B cell (primary cell): ENCODE measurements around the gene ITLN1. TPM values are rescaled to one million over a fixed set of nuclear protein-coding genes. Genes with fewer than 3 reads are reported as not detected.

ENCODE experiments used
- ATAC-seq: fragments of 200-7000 bp; cut with Tn5 transposase; one replicate; pipeline ENCODE4 v1.10.0; 2021; ENCODE audit warnings: low read depth, mild to moderate bottlenecking, moderate number of reproducible peaks, moderate library complexity
- CTCF ChIA-PET: fragments of 350-600 bp; sonication (Branson Sonifier 250); formaldehyde crosslinking; loops from one replicate; lab custom pipeline; 2021; ENCODE audit warnings: antibody characterized with exemption, inconsistent platforms; lab: Charles Lee
- POLR2A ChIA-PET: fragments of 350-600 bp; sonication (Branson Sonifier 250); formaldehyde crosslinking; loops from one replicate; lab custom pipeline; 2021; ENCODE audit warnings: antibody characterized with exemption; lab: Charles Lee
- DNase-seq: peaks from one replicate; pipeline ENCODE4 v3.0.0; 2013
- H2AFZ ChIP-seq: 2 replicates; pipeline ENCODE4 v1.6.1; 2012; ENCODE audit warnings: mild to moderate bottlenecking, low read depth, low read length; ENCODE audit not compliant: insufficient read depth, poor library complexity, severe bottlenecking
- H3K27ac ChIP-seq, 2 donors: 1 replicate in 1 of 2; 2 replicates in 1 of 2; pipeline ENCODE4 v1.5.1; 2012 to 2013; ENCODE audit warnings: low read length in 2 of 2, mild to moderate bottlenecking in 2 of 2, moderate library complexity in 1 of 2
- H3K27me3 ChIP-seq, 4 experiments: fragments of 200-600 bp in 1 of 4; sonication (generic) in 1 of 4; replicated peaks in 1 of 4; 1 replicate in 2 of 4; 2 replicates in 2 of 4; pipeline versions ENCODE4 v1.6.1 to v1.7.0; 2013 to 2016; ENCODE audit warnings: low read length in 3 of 4, mild to moderate bottlenecking in 2 of 4, mixed read lengths in 1 of 4, moderate library complexity in 1 of 4; ENCODE audit not compliant: insufficient read depth in 4 of 4, control insufficient read depth in 3 of 4; ENCODE audit errors: control extremely low read depth in 1 of 4
- H3K36me3 ChIP-seq, 2 experiments: replicated peaks in 1 of 2; 1 replicate in 1 of 2; 2 replicates in 1 of 2; pipeline versions ENCODE4 v1.6.1 to v1.7.1; 2013; ENCODE audit warnings: low read length in 1 of 2; ENCODE audit not compliant: insufficient read depth in 2 of 2, control insufficient read depth in 1 of 2; ENCODE audit errors: control extremely low read depth in 1 of 2, extremely low read depth in 1 of 2
- H3K4me1 ChIP-seq, 2 donors: fragments of 200-600 bp in 1 of 2; sonication (generic) in 1 of 2; 1 replicate in 1 of 2; 2 replicates in 1 of 2; pipeline versions ENCODE4 v1.5.1 to v1.6.1; 2013 to 2017; ENCODE audit warnings: low read length in 2 of 2; ENCODE audit not compliant: control insufficient read depth in 2 of 2, insufficient read depth in 2 of 2
- H3K4me2 ChIP-seq: replicated peaks from 2 replicates; pipeline ENCODE3; 2012; ENCODE audit warnings: mild to moderate bottlenecking, low read depth, low read length; ENCODE audit not compliant: poor library complexity, severe bottlenecking
- H3K4me3 ChIP-seq, 5 experiments: fragments of 200-600 bp in 1 of 5; sonication (generic) in 1 of 5; 1 replicate in 3 of 5; 2 replicates in 2 of 5; pipeline versions ENCODE4 v1.5.1 to v1.7.0; 2011 to 2016; ENCODE audit warnings: low read length in 4 of 5, mild to moderate bottlenecking in 4 of 5, low read depth in 2 of 5, control low read depth in 1 of 5, moderate library complexity in 1 of 5; ENCODE audit not compliant: insufficient read depth in 1 of 5; ENCODE audit errors: control extremely low read depth in 1 of 5, extremely low read depth in 1 of 5
- H3K79me2 ChIP-seq: fragments of 200-600 bp; sonication (generic); one replicate; pipeline ENCODE4 v1.6.0; 2016; ENCODE audit warnings: low read length; ENCODE audit not compliant: control insufficient read depth, insufficient read depth
- H3K9ac ChIP-seq: fragments of 200-600 bp; sonication (generic); 2 replicates; pipeline ENCODE4 v1.6.1; 2017; ENCODE audit warnings: mild to moderate bottlenecking, low read length, moderate library complexity
- H3K9me3 ChIP-seq, 3 donors: one replicate each; pipeline versions ENCODE4 v1.6.1 to v1.7.1; 2013; ENCODE audit warnings: low read length in 2 of 3; ENCODE audit not compliant: control insufficient read depth in 2 of 3, insufficient read depth in 1 of 3; ENCODE audit errors: control extremely low read depth in 1 of 3
- H4K20me1 ChIP-seq: 2 replicates; pipeline ENCODE4 v1.6.0; 2012; ENCODE audit warnings: mild to moderate bottlenecking, low read length; ENCODE audit not compliant: insufficient read depth, control insufficient read depth, poor library complexity, severe bottlenecking
- H3K27ac Mint-ChIP-seq: one replicate; pipeline ENCODE4 v1.8.0; 2021; ENCODE audit warnings: mixed read lengths
- H3K27me3 Mint-ChIP-seq: one replicate; pipeline ENCODE4 v1.8.0; 2021; ENCODE audit warnings: mixed read lengths
- H3K4me1 Mint-ChIP-seq: one replicate; pipeline ENCODE4 v1.8.0; 2021; ENCODE audit warnings: mixed read lengths
- H3K4me3 Mint-ChIP-seq: one replicate; pipeline ENCODE4 v1.8.0; 2021; ENCODE audit warnings: mixed read lengths
- H3K9me3 Mint-ChIP-seq: one replicate; pipeline ENCODE4 v1.8.0; 2022; ENCODE audit warnings: mixed read lengths; ENCODE audit not compliant: insufficient read depth
- CTCF ChIP-seq: fragments of 200-600 bp; IDR thresholded peaks from one replicate; pipeline ENCODE4 v1.8.0; 2022; ENCODE audit warnings: antibody characterized with exemption, mild to moderate bottlenecking
- EZH2 ChIP-seq: IDR thresholded peaks from 2 replicates; pipeline ENCODE4 v1.6.1; 2012; ENCODE audit warnings: borderline replicate concordance, low read depth, mild to moderate bottlenecking, moderate library complexity, low read length; ENCODE audit not compliant: insufficient read depth, poor library complexity, severe bottlenecking
- WGBS: methylation state at CpG from one replicate; pipeline ENCODE4 v1.1.5; 2013; ENCODE audit warnings: missing lambda C conversion rate; ENCODE audit not compliant: insufficient coverage; 5-methylcytosine and 5-hydroxymethylcytosine counted together
- intact Hi-C: fragments of 100-400 bp; cut with micrococcal nuclease; formaldehyde crosslinking; loops from one replicate; pipeline ENCODE4 v1.10.0; 2022
- polyA plus RNA-seq: library from polyadenylated mRNA; depleted of rRNA; stranded (reverse); fragments of >200 nt; gene quantifications from 2 replicates; pipeline ENCODE4 v1.2.3, GENCODE V29; 2012
- total RNA-seq, 2 donors: library from RNA; stranded (reverse); fragments of 120-200 nt in 1 of 2; gene quantifications; 1 replicate in 1 of 2; 2 replicates in 1 of 2; pipeline versions ENCODE4 v1.2.3 to v1.2.4, GENCODE V29; 2013 to 2022

The ITLN1 gene
- total and polyA plus RNA-seq, 2 donors (not counting 1 experiment from before 2014, with no cell fraction given), result not detected

GRCh38 chr1:160858507-160858906 is 26.5 kb downstream of the ITLN1 start:
- 56% methylated on average over 1 of the region's 3 CpGs for WGBS
- Mint-ChIP-seq H3K4me3 (no peak overlapping the region), H3K4me1 (peaks cover 16% of the 10 kb centered on the region), H3K9me3 (no peaks in the 10 kb centered on the region), H3K27ac (no peak overlapping the region), H3K27me3 (peaks cover 14% of the 10 kb centered on the region)
- Histone ChIP-seq H3K4me2 (no peak overlapping the region), H3K4me3 (no peak overlapping the region), H3K79me2 (no peaks in the 10 kb centered on the region), H3K4me1 (peaks cover 15 to 21% of the 10 kb centered on the region in 2 donors), H3K27me3 (peaks cover 0 to 5% (median 0%) of the 10 kb centered on the region in 4 experiments), H4K20me1 (no peaks in the 10 kb centered on the region), H2AFZ (no peak overlapping the region), H3K36me3 (no peaks in the 10 kb centered on the region), H3K27ac (no peak overlapping the region), H3K9ac (no peak overlapping the region), H3K9me3 (no peaks in the 10 kb centered on the region)
- DNase-seq (no peak), ATAC-seq (no peak)
- TF ChIP-seq EZH2, result no peak
- ChIA-PET CTCF (interaction anchor here (1.2 kb wide), 1 partner anchor 29 kb away, joined by 3 read pairs; no protein-coding TSS in a partner anchor), POLR2A (no interaction called here)
- intact Hi-C loops, result no loop called here

- Mint-ChIP-seq H3K9me3 (no peaks in the 10 kb centered on the region), H3K4me1 (peaks cover 14% of the 10 kb centered on the region), H3K4me3 (no peak overlapping the region), H3K27me3 (peaks cover 14% of the 10 kb centered on the region), H3K27ac (no peak overlapping the region)
- Histone ChIP-seq H3K9ac (no peak overlapping the region), H3K27ac (no peak overlapping the region), H3K9me3 (peaks cover 0 to 2% (median 0%) of the 10 kb centered on the region in 3 donors), H3K79me2 (no peaks in the 10 kb centered on the region), H3K4me1 (peaks cover 13 to 17% of the 10 kb centered on the region in 2 donors), H3K4me3 (no peak overlapping the region), H3K4me2 (no peak overlapping the region), H3K36me3 (no peaks in the 10 kb centered on the region), H3K27me3 (peaks cover 0 to 5% (median 0%) of the 10 kb centered on the region in 4 experiments), H4K20me1 (no peaks in the 10 kb centered on the region), H2AFZ (no peak overlapping the region)
- WGBS, result 61% methylated on average over 3 of the region's 4 CpGs
- ChIA-PET POLR2A (interaction anchor here (0.6 kb wide), 1 partner anchor 8 kb away, joined by 7 read pairs; no protein-coding TSS in a partner anchor), CTCF (interaction anchor here (1.2 kb wide), 1 partner anchor 28 kb away, joined by 3 read pairs; no protein-coding TSS in a partner anchor)
- DNase-seq (no peak), ATAC-seq (no peak)
- no peak for TF ChIP-seq EZH2
- no peak for TF ChIP-seq CTCF
- intact Hi-C loops, result no loop called here
Observed at GRCh38 chr1:160858097-160858496, 26.9 kb downstream of the ITLN1 start.
